NCI-H748 treated with DMSO at 0.1 percent for 48 hours (cell line): ENCODE measurements around the gene KLHL1.
"Not testable (repeated sequence)": the region's sequence is repeated elsewhere in the genome, so short reads cannot be mapped to it uniquely, and the experiment has no call there.

Source experiments
- DNase-seq: peaks from one replicate; lab custom pipeline; 2025; lab: John Stamatoyannopoulos, UW

Gene KLHL1

GRCh38 chr13:70108356-70109105 is at the start of gene KLHL1:
KLHL1 (minus strand) TSS chr13:70108452; CDS start chr13:70107699, 753 bp downstream.
- no peak for DNase-seq

- DNase-seq: not testable (repeated sequence)
Measured at GRCh38 chr13:70142658-70143057, 34.4 kb upstream of the KLHL1 start.

GRCh38 chr13:70128098-70128497 is 19.8 kb upstream of the KLHL1 start:
- DNase-seq: peak; percentile 24

GRCh38 chr13:70125693-70126092 is 17.4 kb upstream of the KLHL1 start:
- DNase-seq: no peak

- no peak for DNase-seq
Measured at GRCh38 chr13:70117338-70117905, 9.2 kb upstream of the KLHL1 start.

- no peak for DNase-seq
Measured at GRCh38 chr13:70107498-70108281, 562 bp downstream of the KLHL1 start, which contains the start of gene ATXN8OS. ATXN8OS (plus strand) TSS chr13:70107826.

GRCh38 chr13:70107125-70107497 is 1.1 kb downstream of the KLHL1 start:
- DNase-seq: no peak

- no peak for DNase-seq
Measured at GRCh38 chr13:70104481-70104880, 3.8 kb downstream of the KLHL1 start.

- DNase-seq: no peak
Measured at GRCh38 chr13:70098669-70099068, 9.6 kb downstream of the KLHL1 start.

GRCh38 chr13:70090036-70090723 is 18.1 kb downstream of the KLHL1 start:
- no peak for DNase-seq

- DNase-seq: no peak
Measured at GRCh38 chr13:70088926-70089325, 19.3 kb downstream of the KLHL1 start.

GRCh38 chr13:70087247-70087646 is 21.0 kb downstream of the KLHL1 start:
- no peak for DNase-seq

GRCh38 chr13:70080012-70080411 is 28.2 kb downstream of the KLHL1 start:
- no peak for DNase-seq

- no peak for DNase-seq
Measured at GRCh38 chr13:70054572-70054971, 53.7 kb downstream of the KLHL1 start.

GRCh38 chr13:70051531-70051930 is 56.7 kb downstream of the KLHL1 start:
- no peak for DNase-seq

- no peak for DNase-seq
Measured at GRCh38 chr13:70043685-70044084, 64.6 kb downstream of the KLHL1 start.

- DNase-seq: no peak
Measured at GRCh38 chr13:70042193-70042592, 66.1 kb downstream of the KLHL1 start.

GRCh38 chr13:70034286-70034685 is 74.0 kb downstream of the KLHL1 start:
- DNase-seq: no peak

GRCh38 chr13:70027551-70027950 is 80.7 kb downstream of the KLHL1 start:
- DNase-seq: no peak

- no peak for DNase-seq
Measured at GRCh38 chr13:70023516-70023915, 84.7 kb downstream of the KLHL1 start.

GRCh38 chr13:70022646-70023045 is 85.6 kb downstream of the KLHL1 start:
- no peak for DNase-seq

- no peak for DNase-seq
Measured at GRCh38 chr13:70016116-70016515, 92.1 kb downstream of the KLHL1 start.
